ENCODE data around the gene TRAPPC5.

TRAPPC5 gene

DNA sequence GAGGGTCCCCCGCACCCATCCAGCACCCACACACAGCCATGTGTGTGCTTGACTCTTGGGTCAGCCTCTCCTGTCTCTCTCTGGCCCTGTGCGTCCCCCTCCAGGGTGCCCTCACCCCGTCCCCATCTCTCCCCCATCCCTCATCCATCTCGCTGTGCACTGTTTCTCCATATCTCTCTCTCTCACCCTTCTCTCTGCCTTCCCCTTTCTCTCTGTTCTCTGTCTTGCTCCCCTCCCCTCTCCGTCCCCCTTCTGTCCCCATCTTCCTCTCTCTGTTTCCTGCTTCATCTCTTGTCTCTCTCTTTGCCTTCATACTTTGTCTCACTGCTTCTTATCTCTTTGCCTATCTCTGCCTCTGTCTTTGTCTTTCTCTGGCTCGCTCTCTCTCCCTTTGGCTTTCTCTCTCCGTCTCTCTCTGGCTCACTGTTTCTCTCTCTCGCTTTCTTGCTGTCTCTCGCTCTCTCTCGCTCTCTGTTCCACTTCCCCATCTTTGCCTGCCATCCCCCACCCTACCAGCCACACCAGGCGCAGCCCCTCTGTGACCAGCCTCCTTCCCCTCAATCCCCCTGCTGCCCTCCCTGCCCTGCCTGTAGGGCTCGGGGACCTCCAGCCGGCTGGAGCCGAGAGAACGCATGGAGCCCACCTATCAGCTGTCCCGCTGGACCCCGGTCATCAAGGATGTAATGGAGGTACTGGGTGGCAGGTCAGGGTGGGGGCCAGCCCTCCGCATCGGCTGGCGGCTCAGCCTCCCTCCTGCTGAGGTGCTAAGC, 34.8 kb upstream of the TRAPPC5 start:
- no peak for DNase-seq (ENCODE audit: insufficient read length, low spot score)
- no peak for FAIRE-seq
- no peak for TF ChIP-seq POU2F2 (IDR thresholded peaks at IDR 0.05; ENCODE audit: low read depth, low read length)
- no peak for TF ChIP-seq POLR2A (IDR thresholded peaks at IDR 0.05; ENCODE audit: low read depth, low read length)
- TF ChIP-seq SPI1 (IDR thresholded peaks at IDR 0.05; ENCODE audit: low read depth, low read length) = 0 out of 2 replicates have a peak, but pooled peaks have one; percentile 12
- TF ChIP-seq PAX5 (IDR thresholded peaks at IDR 0.05; ENCODE audit: insufficient read depth, low read length, severe bottlenecking) = no peak
- TF ChIP-seq POLR2AphosphoS5 (IDR thresholded peaks at IDR 0.05; ENCODE audit: low read depth, low read length) = no peak

DNA sequence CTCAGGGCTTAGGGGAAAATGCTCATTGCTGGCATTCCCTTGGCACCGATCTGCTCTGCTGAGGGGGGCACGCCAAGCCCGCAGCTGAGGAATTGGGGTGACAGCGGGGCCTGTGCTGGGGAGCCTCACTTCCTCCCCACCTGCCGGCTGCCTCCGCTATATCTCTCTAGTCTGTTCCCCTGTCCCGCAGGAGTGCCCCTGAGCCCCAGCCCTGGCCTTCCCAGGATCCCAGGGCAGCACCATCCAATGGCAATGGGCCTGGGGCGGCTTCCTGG, 34.3 kb upstream of the TRAPPC5 start:
- no peak for FAIRE-seq
- no peak for TF ChIP-seq POU2F2 (IDR thresholded peaks at IDR 0.05; ENCODE audit: low read depth, low read length)
- TF ChIP-seq PAX5 (IDR thresholded peaks at IDR 0.05; ENCODE audit: insufficient read depth, low read length, severe bottlenecking) = no peak
- TF ChIP-seq TAF1 (IDR thresholded peaks at IDR 0.05; ENCODE audit: low read depth, low read length) = no peak
- no peak for TF ChIP-seq POLR2A (IDR thresholded peaks at IDR 0.05; ENCODE audit: low read depth, low read length)
- no peak for TF ChIP-seq POLR2AphosphoS5 (IDR thresholded peaks at IDR 0.05; ENCODE audit: low read depth, low read length)
- TF ChIP-seq SPI1 (IDR thresholded peaks at IDR 0.05; ENCODE audit: low read depth, low read length) = no peak

GRCh38 chr19:7647156-7647555, 33.5 kb upstream of the TRAPPC5 start:
- DNase-seq (ENCODE audit: insufficient read length, low spot score) (no peak), FAIRE-seq (no peak)
- no peak for TF ChIP-seq PAX5 (IDR thresholded peaks at IDR 0.05; ENCODE audit: insufficient read depth, low read length, severe bottlenecking)

More for the DNA sequence above, 34.3 kb upstream of the TRAPPC5 start:
- DNase-seq (ENCODE audit: insufficient read length, low spot score) = no peak

- FAIRE-seq = no peak
- TF ChIP-seq POLR2AphosphoS5 (IDR thresholded peaks at IDR 0.05; ENCODE audit: low read depth, low read length) (peak; percentile 29; the same call in 1 of the 2 replicates), POU2F2 (IDR thresholded peaks at IDR 0.05; ENCODE audit: low read depth, low read length) (no peak)
- DNase-seq (ENCODE audit: insufficient read length, low spot score) = no peak
Observed at GRCh38 chr19:7648265-7649014, 32.2 kb upstream of the TRAPPC5 start.

GRCh38 chr19:7650148-7650547, 30.5 kb upstream of the TRAPPC5 start:
- no peak for FAIRE-seq
- no peak for DNase-seq (ENCODE audit: insufficient read length, low spot score)
- TF ChIP-seq POLR2A (IDR thresholded peaks at IDR 0.05; ENCODE audit: low read depth, low read length) = no peak
- no peak for TF ChIP-seq SPI1 (IDR thresholded peaks at IDR 0.05; ENCODE audit: low read depth, low read length)
- no peak for TF ChIP-seq POU2F2 (IDR thresholded peaks at IDR 0.05; ENCODE audit: low read depth, low read length)
- TF ChIP-seq POLR2AphosphoS5 (IDR thresholded peaks at IDR 0.05; ENCODE audit: low read depth, low read length) = no peak
- TF ChIP-seq TAF1 (IDR thresholded peaks at IDR 0.05; ENCODE audit: low read depth, low read length) = no peak
- TF ChIP-seq PAX5 (IDR thresholded peaks at IDR 0.05; ENCODE audit: insufficient read depth, low read length, severe bottlenecking) = no peak

GRCh38 chr19:7652061-7652641, 28.5 kb upstream of the TRAPPC5 start:
- FAIRE-seq = peak; percentile 64
- DNase-seq (ENCODE audit: insufficient read length, low spot score) = peak; percentile 75
- TF ChIP-seq TAF1 (IDR thresholded peaks at IDR 0.05; ENCODE audit: low read depth, low read length) = no peak
- peak; percentile 41; the same call in 1 of the 2 replicates for TF ChIP-seq POU2F2 (IDR thresholded peaks at IDR 0.05; ENCODE audit: low read depth, low read length)
- no peak for TF ChIP-seq PAX5 (IDR thresholded peaks at IDR 0.05; ENCODE audit: insufficient read depth, low read length, severe bottlenecking)

DNA sequence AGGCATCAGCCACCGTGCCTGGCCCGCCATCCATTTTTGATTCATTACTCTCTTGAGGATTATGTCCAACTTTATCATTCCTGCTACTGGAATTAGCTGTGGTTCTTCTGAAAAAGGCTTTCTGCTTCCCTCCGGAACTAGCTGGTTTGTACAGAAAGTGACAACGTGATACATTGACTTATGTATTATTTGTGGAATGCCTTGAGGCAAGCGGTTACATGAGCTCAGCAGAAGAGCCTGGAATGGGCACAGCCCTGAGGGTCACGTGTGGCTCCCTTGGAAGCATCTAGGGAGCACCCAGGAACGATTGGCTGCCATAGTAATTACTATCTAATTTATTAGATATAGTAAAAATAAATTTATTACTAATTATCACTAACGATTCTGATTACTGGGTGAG, 26.2 kb upstream of the TRAPPC5 start:
- no peak for FAIRE-seq
- DNase-seq (ENCODE audit: insufficient read length, low spot score) = no peak
- no peak for TF ChIP-seq POLR2AphosphoS5 (IDR thresholded peaks at IDR 0.05; ENCODE audit: low read depth, low read length)

DNA sequence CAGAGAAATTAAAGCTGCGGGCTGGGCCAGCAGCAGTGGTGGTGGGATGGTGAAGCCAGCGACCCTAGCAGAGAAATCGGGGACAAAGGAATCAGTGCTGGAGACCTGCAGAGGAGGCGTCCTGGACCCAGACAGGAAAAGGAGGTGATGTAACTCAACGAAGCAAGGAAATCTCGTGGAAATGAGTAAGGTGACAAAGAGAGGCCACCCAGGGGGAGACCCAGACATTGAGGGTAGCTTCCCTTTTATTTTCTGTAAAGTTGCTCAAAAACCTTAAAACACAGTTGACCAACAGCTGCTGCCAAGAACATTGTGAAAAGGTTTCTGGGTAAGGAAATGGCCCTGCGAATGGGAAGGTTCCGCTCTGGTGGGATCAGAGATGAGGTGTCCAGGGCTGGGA, 25.1 kb upstream of the TRAPPC5 start:
- no peak for DNase-seq (ENCODE audit: insufficient read length, low spot score)
- TF ChIP-seq TAF1 (IDR thresholded peaks at IDR 0.05; ENCODE audit: low read depth, low read length) (no peak), POU2F2 (IDR thresholded peaks at IDR 0.05; ENCODE audit: low read depth, low read length) (no peak), PAX5 (IDR thresholded peaks at IDR 0.05; ENCODE audit: insufficient read depth, low read length, severe bottlenecking) (no peak), POLR2A (IDR thresholded peaks at IDR 0.05; ENCODE audit: low read depth, low read length) (no peak), SPI1 (IDR thresholded peaks at IDR 0.05; ENCODE audit: low read depth, low read length) (no peak)
- FAIRE-seq = no peak

DNA sequence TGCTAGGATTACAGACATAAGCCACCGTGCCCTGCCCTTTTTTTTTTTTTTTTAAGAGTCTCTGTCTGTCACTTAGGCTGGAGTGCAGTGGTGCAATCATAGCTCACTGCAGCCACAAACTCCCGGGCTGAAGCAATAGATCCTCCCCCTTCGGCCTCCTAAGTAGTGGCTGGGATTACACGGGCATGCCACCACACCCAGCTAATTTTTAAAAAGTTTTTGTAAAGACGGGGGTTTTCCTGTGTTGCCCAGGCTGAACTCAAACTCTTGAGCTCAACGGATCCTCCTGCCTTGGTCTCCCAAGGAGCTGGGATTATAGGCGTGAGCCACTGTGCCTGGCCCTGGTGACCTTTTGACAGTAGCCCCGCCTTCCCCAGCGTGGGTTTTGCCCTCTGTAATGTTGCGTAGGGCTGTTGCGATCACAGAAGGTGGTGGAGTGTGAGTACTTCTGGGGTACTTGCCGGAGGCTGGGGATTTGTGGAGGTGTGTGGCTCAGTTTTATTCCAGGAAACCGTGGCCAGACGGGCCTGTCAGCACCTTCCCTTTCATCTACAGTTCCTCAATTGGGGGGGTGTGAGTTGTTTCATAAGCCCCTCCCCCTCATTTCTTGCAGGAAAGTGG, 23.4 kb upstream of the TRAPPC5 start:
- no peak for DNase-seq (ENCODE audit: insufficient read length, low spot score)
- no peak for FAIRE-seq

DNA sequence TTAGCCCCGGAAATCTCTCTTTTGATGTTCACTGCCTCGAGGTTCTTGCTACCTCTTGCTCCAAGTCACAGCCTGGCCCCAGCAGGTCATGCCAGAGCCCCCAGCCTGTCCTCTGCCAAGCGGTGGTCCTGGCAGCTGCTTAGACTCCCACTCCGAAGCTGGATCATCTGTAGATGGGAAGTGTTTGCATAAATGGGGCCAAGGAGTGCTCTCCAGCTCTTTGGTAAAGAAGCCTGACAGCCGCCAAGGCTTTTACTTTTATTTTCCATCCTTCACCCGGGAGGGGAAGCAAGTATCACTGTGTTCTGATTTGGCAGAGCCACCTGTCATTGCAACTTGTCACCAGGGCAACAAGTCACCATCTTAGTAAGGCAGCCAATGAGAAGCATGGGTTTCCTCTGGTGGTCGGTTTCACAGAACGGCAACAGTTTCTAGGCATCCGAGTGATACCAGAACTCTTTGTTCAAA, 22.4 kb upstream of the TRAPPC5 start:
- peak; percentile 90 for FAIRE-seq
- no peak for TF ChIP-seq SPI1 (IDR thresholded peaks at IDR 0.05; ENCODE audit: low read depth, low read length)
- TF ChIP-seq POU2F2 (IDR thresholded peaks at IDR 0.05; ENCODE audit: low read depth, low read length) = no peak
- DNase-seq (ENCODE audit: insufficient read length, low spot score) = peak; percentile 92

More for the DNA sequence above, 23.4 kb upstream of the TRAPPC5 start:
- TF ChIP-seq POLR2A (IDR thresholded peaks at IDR 0.05; ENCODE audit: low read depth, low read length) = no peak
- peak; percentile 45; the same call in 1 of the 2 replicates for TF ChIP-seq SPI1 (IDR thresholded peaks at IDR 0.05; ENCODE audit: low read depth, low read length)

Measured in GM12891 (cell line).